ENCODE measurements around the gene KIAA1671.

KIAA1671 gene

GRCh38 chr22:24944217-24944937, 8.1 kb upstream of the KIAA1671 start:
- no peak for TF ChIP-seq CTCF (IDR thresholded peaks at IDR 0.05; ENCODE audit: low read length, missing control alignments)
- no peak for DNase-seq (ENCODE audit: low read depth)
- no peak overlapping the region for H3K4me3 ChIP-seq (replicated peaks; ENCODE audit: low read depth, low read length)

GRCh38 chr22:24945430-24945829, 7.1 kb upstream of the KIAA1671 start:
- TF ChIP-seq CTCF (IDR thresholded peaks at IDR 0.05; ENCODE audit: low read length, missing control alignments), result no peak
- no peak for DNase-seq (ENCODE audit: low read depth)

GRCh38 chr22:24947383-24947782, 5.1 kb upstream of the KIAA1671 start:
- no peak overlapping the region for H3K4me3 ChIP-seq (replicated peaks; ENCODE audit: low read depth, low read length)
- DNase-seq (ENCODE audit: low read depth), result no peak
- TF ChIP-seq CTCF (IDR thresholded peaks at IDR 0.05; ENCODE audit: low read length, missing control alignments), result no peak

More at GRCh38 chr22:24945430-24945829, 7.1 kb upstream of the KIAA1671 start:
- H3K4me3 ChIP-seq (replicated peaks; ENCODE audit: low read depth, low read length), result no peak overlapping the region

- no peak for DNase-seq (ENCODE audit: low read depth)
- H3K4me3 ChIP-seq (replicated peaks; ENCODE audit: low read depth, low read length), result no peak overlapping the region
- TF ChIP-seq CTCF (IDR thresholded peaks at IDR 0.05; ENCODE audit: low read length, missing control alignments), result no peak
Observed at GRCh38 chr22:24947881-24948280, 4.6 kb upstream of the KIAA1671 start.

- no peak for DNase-seq (ENCODE audit: low read depth)
- H3K4me3 ChIP-seq (replicated peaks; ENCODE audit: low read depth, low read length), result no peak overlapping the region
- no peak for TF ChIP-seq CTCF (IDR thresholded peaks at IDR 0.05; ENCODE audit: low read length, missing control alignments)
Observed at GRCh38 chr22:24948356-24949202, 3.9 kb upstream of the KIAA1671 start.

- peak; percentile 82 for DNase-seq (ENCODE audit: low read depth)
- no peak for TF ChIP-seq CTCF (IDR thresholded peaks at IDR 0.05; ENCODE audit: low read length, missing control alignments)
- no peak overlapping the region for H3K4me3 ChIP-seq (replicated peaks; ENCODE audit: low read depth, low read length)
Observed at GRCh38 chr22:24950272-24950902, 2.1 kb upstream of the KIAA1671 start.
